Subcutaneous adipose tissue (tissue), 4 donors: Measurements from ENCODE around the gene ISYNA1. TPM values are rescaled to one million over a fixed set of nuclear protein-coding genes. Genes with fewer than 3 reads are reported as not detected.

ENCODE experiments used
- total RNA-seq, 4 donors: library from RNA; depleted of rRNA; stranded (reverse); fragments of >200 nt; gene quantifications; one replicate each; pipeline ENCODE4 v1.1.0, GENCODE V29; 2016
- TF ChIP-seq, protein P1 (sequence below): fragments of 450-650 bp; IDR thresholded peaks from one replicate; pipeline ENCODE4 v1.5.1; 2016; ENCODE audit warnings: low read depth, mild to moderate bottlenecking, control low read depth, antibody characterized with exemption, moderate library complexity

ISYNA1 gene
- total RNA-seq, 4 donors from 2014 or later = 9.9 to 50.5 (median 11.4) TPM

DNA sequence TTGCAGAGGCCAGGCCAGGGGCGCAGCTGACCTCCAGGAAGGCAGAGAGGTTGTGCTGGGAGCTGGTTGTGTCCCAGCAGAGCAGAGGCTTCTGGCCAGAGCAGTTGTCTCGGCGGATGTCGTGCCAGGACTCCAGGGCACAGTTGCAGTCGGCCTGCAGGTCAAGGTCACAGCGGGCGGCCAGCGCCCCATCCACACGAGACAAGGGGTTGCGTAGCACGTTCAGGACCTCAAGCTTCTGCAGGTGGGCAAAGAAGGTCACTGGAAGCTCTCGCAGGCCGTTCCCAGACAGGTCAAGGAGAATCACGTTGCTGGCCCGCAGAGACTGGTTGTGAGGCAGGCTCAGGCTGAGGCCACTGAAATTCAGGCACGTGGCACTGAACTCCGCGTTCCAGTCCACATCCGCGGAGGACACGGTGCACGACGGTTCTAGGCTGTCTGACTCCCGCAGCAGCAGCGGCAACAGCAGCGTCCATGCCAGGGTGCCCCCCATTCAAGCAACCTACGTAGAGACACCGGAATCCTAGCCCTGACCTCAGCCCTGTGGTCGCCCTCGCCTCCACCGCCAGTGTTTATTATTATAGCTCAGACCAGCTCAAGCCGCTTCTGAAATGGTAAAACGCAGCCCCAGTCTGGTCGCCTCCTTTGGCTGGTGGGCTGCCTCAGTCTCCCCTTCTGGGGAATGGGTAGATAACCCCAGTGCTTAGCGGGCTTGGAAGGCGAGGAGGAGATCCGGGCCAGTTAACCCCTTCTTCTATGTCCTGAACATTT, 41.3 kb downstream of the ISYNA1 start:
- TF ChIP-seq, protein P1, sequence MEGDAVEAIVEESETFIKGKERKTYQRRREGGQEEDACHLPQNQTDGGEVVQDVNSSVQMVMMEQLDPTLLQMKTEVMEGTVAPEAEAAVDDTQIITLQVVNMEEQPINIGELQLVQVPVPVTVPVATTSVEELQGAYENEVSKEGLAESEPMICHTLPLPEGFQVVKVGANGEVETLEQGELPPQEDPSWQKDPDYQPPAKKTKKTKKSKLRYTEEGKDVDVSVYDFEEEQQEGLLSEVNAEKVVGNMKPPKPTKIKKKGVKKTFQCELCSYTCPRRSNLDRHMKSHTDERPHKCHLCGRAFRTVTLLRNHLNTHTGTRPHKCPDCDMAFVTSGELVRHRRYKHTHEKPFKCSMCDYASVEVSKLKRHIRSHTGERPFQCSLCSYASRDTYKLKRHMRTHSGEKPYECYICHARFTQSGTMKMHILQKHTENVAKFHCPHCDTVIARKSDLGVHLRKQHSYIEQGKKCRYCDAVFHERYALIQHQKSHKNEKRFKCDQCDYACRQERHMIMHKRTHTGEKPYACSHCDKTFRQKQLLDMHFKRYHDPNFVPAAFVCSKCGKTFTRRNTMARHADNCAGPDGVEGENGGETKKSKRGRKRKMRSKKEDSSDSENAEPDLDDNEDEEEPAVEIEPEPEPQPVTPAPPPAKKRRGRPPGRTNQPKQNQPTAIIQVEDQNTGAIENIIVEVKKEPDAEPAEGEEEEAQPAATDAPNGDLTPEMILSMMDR = no peak

DNA sequence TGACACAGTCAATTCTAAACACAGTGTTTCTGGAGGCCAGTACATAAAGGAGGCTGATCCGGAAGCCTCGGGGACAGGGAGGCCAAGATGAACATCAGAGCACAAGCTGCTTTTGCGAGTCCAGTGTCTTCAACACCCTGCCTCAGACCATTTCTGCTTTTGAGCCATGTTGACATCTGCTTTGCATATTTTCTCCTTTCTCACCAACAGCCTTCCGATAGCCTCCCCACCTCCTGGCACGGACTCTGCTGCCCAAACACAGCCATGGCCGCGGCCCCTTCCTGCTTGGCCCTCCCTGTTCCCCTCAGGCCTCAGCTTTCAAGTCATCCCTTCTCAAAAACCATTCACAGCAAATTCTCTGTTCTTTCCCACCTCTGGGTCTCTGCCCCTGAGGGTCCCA, 44.1 kb downstream of the ISYNA1 start:
- TF ChIP-seq, protein P1 = no peak

DNA sequence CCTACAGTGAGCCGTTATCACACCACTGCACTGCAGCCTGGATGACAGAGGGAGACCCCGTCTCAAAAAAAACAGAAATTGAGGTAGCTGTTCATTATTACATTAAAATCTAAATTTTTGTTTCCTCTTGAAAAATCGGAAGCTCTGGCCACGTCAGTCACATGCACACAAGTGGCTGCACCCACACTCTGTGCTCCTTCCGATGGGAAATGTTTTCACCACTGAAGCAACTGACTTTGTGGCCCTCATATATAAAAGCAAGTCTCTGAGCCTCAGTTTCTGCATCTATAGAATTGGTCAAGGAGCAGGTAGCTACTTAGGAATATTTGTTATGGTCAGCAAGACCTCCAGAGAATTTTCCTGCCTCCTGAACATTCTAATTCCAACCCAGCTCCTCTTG, 45.0 kb downstream of the ISYNA1 start:
- TF ChIP-seq, protein P1 = no peak

DNA sequence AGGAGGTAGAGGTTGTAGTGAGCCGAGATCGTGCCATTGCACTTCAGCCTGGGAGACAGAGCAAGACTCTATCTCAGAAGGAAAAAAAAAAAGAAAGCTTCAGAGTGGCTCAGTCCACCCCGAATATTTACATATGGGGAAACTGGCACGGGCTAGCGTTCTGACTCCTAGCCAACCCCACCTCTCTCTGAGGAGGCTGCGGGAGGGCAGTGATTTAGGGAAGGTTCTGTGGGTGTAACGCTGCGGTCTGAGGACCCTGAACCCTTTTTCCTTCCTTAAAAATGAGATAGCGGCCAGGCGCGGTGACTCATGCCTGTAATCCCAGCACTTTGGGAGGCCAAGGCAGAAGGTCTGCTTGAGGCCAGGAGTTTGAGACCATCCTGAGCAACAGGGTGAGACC, 45.5 kb downstream of the ISYNA1 start:
- TF ChIP-seq, protein P1 = no peak

DNA sequence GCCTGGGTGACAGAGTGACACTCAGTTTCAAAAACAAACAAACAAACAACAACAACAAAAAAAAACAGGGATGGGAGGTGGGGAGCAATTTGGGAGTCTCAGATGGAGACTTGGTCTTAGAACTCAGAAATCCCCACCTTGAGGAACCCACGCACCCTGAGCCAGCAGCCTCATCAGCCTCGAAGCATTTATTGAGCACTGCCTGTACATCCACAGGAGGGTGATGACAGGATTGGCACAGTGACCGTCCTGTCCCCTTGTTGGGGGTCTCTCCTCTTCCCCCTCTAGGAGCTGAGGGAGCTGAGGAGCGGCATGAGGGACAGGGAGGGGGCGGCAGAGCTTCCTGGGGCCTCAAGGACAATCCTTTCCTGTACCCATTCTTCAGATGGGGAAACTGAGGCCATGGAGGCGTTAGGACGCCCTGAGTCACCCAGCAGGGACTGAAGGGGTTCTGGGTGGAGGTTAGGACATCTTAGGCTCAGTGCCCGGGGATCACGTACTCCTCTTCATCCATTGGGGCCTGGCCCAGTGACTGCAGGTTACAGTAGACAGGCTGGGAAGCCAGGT, 46.3 kb downstream of the ISYNA1 start:
- TF ChIP-seq, protein P1 = no peak

DNA sequence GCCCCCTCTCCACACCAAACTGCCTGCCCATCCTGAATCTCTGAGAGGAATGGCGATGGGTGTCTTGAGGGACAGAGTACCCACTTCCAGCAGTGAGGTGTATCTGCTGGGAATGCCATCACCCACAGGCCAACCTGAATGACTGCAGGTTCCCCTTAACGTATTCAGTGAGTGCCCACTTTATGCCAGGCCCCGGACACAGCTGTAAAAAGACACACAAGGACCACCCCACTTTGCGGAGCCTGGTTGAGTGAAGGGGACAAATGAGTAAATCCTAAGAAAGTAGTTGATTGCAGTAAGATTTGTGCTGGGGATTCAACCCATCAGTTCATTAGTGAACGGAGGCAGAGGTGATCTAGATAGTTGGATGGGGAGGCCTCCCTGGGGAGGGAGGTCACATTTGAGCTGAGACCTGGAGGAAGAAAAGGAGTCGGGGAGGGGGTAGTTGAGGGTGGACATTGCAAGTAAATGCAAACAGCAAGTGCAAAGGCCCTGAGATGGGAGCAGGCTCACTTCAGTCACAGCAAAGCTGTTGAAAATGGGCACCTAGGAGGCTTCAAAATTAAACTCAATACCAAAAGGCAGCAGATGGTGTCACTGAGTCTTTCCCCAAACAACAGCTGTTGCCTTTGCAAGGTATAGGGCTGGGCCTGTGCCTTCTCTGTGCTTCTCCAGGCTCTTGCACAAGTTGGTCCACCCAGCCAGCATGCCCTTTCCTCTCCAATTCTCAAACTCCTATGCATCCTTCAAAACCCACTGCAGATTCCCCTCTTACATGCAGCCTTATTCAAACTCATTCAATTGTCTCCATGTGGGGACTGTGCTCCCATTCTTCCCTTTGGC, 47.6 kb downstream of the ISYNA1 start:
- TF ChIP-seq, protein P1 = no peak

DNA sequence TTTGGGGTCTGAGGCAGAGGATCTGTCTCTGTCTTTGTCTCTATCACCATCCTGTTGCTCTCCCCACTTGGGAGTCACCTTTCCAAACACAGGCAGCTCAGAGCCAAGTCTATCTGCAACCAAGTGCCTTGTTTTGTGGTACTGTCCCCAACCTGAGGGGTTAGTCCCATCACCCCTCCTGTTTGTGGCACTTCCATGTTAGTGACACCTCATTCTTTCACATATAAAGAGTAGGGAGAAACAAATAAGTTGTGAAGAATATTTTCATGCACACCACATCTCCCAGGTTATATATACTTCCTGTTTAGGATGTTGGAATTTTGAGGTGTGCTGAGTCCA, 48.2 kb downstream of the ISYNA1 start:
- TF ChIP-seq, protein P1 = no peak
